ENCODE results near the gene FPR2. TPM values are rescaled to one million over a fixed set of nuclear protein-coding genes. Genes with fewer than 3 reads are reported as not detected.

Gene FPR2
- total and polyA plus RNA-seq, 2 of the 13 experiments (the other 11 are each of a cell fraction or from before 2014, with no cell fraction given) = not detected

- Histone ChIP-seq H3K4me2 (ENCODE audit: low read depth, low read length) (no peak overlapping the region), H3K9me3 (ENCODE audit: low read length) (peaks cover 26% of the 10 kb centered on the region), H4K20me1 (ENCODE audit: insufficient read depth, low read length) (no peaks in the 10 kb centered on the region), H2AFZ (ENCODE audit: low read length) (no peak overlapping the region), H3K4me3 (replicated peaks in 1 of 3; ENCODE audit: insufficient read depth in 1 of 3, low read depth in 2 of 3, low read length in 3 of 3) (no peak overlapping the region), H3K27me3 (ENCODE audit: control insufficient read depth in 1 of 2, insufficient read depth in 2 of 2, low read length in 2 of 2) (no peaks in the 10 kb centered on the region), H3K36me3 (replicated peaks in 1 of 2; ENCODE audit: control insufficient read depth in 1 of 2, insufficient read depth in 2 of 2, low read length in 2 of 2) (no peaks in the 10 kb centered on the region), H3K9ac (ENCODE audit: insufficient read depth, low read depth, low read length) (no peak overlapping the region), H3K4me1 (ENCODE audit: insufficient read depth, low read length) (peaks cover 31% of the 10 kb centered on the region), H3K79me2 (ENCODE audit: insufficient read depth, low read length) (no peaks in the 10 kb centered on the region), H3K27ac (ENCODE audit: extremely low read length, insufficient read depth, low read length) (no peak overlapping the region)
- in situ Hi-C loops (cut with HindIII; ENCODE audit: extremely low pct_ligation_motif_present, low pct_unique_long_range_greater_than_20kb) = no loop called here
- no TSS peak for BruUV-seq (replicated peaks)
- no peak for ATAC-seq
- 57% methylated on average over 7 of the region's 7 CpGs for WGBS (ENCODE audit: low lambda C conversion rate)
- DNase-seq (ENCODE audit: low spot score) = peak; percentile 12
- no peak for FAIRE-seq
- TF ChIP-seq ZNF543 (CRISPR knock-in tag; IDR thresholded peaks at IDR 0.05) (no peak), NFATC3 (CRISPR knock-in tag; IDR thresholded peaks at IDR 0.05) (no peak), MAFK (conservative IDR thresholded peaks at IDR 0.05 in 1 of 2, IDR thresholded peaks at IDR 0.05 in 1 of 2; ENCODE audit: low read length in 2 of 2) (no peak), ZNF746 (CRISPR knock-in tag; IDR thresholded peaks at IDR 0.05) (no peak), MAFG (CRISPR knock-in tag; IDR thresholded peaks at IDR 0.05) (no peak), FOXK2 (IDR thresholded peaks at IDR 0.05) (no peak), ZC3H4 (CRISPR knock-in tag; IDR thresholded peaks at IDR 0.05; ENCODE audit: borderline replicate concordance) (no peak), NFE2 (CRISPR knock-in tag; IDR thresholded peaks at IDR 0.05) (no peak), ZEB1 (IDR thresholded peaks at IDR 0.05; ENCODE audit: insufficient replicate concordance, low read depth) (no peak), NRL (CRISPR knock-in tag; IDR thresholded peaks at IDR 0.05; ENCODE audit: borderline replicate concordance) (no peak), ZNF501 (CRISPR knock-in tag; IDR thresholded peaks at IDR 0.05) (no peak), TRIM22 (IDR thresholded peaks at IDR 0.05) (no peak), ATAD3A (CRISPR knock-in tag; IDR thresholded peaks at IDR 0.05) (no peak)
- TF ChIP-seq, protein P1, sequence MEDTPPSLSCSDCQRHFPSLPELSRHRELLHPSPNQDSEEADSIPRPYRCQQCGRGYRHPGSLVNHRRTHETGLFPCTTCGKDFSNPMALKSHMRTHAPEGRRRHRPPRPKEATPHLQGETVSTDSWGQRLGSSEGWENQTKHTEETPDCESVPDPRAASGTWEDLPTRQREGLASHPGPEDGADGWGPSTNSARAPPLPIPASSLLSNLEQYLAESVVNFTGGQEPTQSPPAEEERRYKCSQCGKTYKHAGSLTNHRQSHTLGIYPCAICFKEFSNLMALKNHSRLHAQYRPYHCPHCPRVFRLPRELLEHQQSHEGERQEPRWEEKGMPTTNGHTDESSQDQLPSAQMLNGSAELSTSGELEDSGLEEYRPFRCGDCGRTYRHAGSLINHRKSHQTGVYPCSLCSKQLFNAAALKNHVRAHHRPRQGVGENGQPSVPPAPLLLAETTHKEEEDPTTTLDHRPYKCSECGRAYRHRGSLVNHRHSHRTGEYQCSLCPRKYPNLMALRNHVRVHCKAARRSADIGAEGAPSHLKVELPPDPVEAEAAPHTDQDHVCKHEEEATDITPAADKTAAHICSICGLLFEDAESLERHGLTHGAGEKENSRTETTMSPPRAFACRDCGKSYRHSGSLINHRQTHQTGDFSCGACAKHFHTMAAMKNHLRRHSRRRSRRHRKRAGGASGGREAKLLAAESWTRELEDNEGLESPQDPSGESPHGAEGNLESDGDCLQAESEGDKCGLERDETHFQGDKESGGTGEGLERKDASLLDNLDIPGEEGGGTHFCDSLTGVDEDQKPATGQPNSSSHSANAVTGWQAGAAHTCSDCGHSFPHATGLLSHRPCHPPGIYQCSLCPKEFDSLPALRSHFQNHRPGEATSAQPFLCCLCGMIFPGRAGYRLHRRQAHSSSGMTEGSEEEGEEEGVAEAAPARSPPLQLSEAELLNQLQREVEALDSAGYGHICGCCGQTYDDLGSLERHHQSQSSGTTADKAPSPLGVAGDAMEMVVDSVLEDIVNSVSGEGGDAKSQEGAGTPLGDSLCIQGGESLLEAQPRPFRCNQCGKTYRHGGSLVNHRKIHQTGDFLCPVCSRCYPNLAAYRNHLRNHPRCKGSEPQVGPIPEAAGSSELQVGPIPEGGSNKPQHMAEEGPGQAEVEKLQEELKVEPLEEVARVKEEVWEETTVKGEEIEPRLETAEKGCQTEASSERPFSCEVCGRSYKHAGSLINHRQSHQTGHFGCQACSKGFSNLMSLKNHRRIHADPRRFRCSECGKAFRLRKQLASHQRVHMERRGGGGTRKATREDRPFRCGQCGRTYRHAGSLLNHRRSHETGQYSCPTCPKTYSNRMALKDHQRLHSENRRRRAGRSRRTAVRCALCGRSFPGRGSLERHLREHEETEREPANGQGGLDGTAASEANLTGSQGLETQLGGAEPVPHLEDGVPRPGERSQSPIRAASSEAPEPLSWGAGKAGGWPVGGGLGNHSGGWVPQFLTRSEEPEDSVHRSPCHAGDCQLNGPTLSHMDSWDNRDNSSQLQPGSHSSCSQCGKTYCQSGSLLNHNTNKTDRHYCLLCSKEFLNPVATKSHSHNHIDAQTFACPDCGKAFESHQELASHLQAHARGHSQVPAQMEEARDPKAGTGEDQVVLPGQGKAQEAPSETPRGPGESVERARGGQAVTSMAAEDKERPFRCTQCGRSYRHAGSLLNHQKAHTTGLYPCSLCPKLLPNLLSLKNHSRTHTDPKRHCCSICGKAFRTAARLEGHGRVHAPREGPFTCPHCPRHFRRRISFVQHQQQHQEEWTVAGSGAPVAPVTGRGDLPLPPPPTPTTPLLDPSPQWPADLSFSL (CRISPR knock-in tag; IDR thresholded peaks at IDR 0.05) = no peak
- CTCF ChIA-PET (ENCODE audit: low intra/inter-chr PET ratio, low total read pairs) = no interaction called here
- POLR2A ChIA-PET = no interaction called here
- intact Hi-C loops (cut with micrococcal nuclease; ENCODE audit: unreplicated experiment) = no loop called here
These were observed 39.7 kb downstream of the FPR2 start for GRCh38 chr19:51800473-51801244.

Measured in HepG2 (cell line).